HG02852 (cell line): Measurements from ENCODE around the gene LXN.
A peak's percentile ranks its signal among the peaks of the same experiment; 100 is the strongest.

ENCODE experiments used
- ATAC-seq: cut with Tn5 transposase; IDR thresholded peaks from one replicate; pipeline ENCODE4 v1.9.1; 2021; ENCODE audit warnings: mild to moderate bottlenecking, moderate library complexity; ENCODE audit not compliant: unreplicated experiment

Gene LXN

GRCh38 chr3:158678687-158679086 is 6.2 kb upstream of the LXN start:
- no peak for ATAC-seq

- peak; percentile 17 for ATAC-seq
Observed at GRCh38 chr3:158671821-158672214, 630 bp downstream of the LXN start.

DNA sequence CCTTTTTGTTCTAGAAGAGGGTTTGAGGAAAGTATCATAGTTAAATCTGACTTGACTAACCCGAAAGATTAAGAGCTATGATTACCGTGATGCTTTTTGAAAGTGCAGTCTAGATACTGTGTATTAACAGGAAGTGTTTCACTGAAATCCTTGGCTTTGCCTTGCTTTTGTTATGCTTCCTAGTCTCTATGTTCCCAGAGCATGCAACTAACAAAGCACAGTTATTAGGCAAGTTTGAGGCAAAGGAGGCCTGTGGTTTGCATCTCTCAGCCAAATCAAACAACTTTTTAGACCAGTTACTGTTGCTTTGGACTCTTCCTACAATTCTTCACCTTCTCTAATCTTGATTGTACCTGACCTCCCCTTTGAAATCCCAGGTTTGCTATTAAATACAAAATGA is 3.9 kb downstream of the LXN start:
- no peak for ATAC-seq

DNA sequence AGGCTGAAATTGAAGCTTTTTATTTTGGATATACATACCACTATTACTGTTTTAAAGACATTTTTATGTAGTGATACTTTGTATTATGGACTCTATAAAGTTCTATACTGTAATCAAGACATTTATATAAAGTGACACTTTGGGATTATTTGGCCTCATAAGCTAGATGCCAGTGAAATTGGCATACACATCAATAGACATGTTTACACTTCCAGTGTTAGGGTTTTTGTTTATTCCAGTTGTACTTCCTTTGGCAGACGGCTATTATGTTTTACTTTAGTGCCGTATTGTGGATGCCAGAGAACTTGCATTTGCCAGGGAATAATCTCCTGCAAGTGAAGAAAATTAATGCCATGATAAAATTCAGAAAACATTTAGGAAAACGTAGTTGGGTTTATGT is 6.0 kb downstream of the LXN start:
- no peak for ATAC-seq

GRCh38 chr3:158663832-158664231 is 8.6 kb downstream of the LXN start:
- ATAC-seq: no peak

- ATAC-seq: no peak
Observed at GRCh38 chr3:158663246-158663645, 9.2 kb downstream of the LXN start.

DNA sequence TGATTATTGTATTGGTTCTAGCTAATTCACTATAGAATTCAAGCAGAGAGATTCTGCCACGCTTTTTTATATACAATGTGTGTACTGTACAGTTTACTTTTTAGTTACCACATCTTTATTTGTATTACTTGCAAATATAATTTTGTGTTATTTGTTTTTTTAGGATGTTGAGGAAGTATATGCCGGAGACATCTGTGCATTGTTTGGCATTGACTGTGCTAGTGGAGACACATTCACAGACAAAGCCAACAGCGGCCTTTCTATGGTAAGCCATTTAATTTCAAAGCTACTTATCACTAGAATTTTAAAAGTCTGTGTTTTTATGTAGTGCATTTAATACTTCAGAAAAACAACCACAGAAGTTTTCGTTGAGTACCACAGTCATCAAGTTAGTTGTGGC is 11.7 kb downstream of the LXN start:
- no peak for ATAC-seq

DNA sequence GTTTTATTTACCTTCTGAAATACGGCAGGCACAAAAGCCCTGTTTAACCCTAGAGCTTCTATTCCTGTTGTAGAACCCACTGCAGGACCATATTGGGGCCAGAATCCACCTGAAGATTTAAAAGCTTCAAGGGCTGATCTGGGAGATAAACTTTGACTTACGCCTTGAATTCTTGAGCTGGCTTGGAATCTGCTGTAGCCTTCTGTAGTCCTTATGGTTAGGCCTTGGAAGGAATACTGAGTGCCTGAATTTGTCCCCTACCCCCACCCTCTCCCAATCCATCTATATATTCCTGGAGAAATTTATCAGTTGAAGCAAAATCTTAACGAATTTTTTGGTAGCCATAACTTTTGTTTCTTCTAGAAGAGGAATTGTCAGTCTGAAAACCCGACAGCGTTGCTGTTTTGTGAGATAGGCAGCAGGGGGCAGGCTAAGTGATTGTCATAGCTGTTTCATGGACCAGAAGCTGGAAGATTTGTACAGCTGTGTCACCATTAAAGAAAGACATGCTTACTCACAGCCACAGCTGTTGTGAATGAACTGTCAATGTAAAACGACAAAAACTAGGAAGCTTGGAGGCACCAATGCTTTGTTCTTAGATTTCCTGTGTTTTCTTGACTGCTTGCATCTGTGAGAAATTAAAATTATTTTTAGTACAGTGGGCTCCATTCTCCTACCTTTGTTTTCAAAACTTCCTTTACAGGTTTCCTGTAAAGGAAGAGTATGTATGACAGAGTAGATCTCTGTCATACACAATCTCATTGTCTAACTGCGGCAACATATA is 12.8 kb downstream of the LXN start:
- ATAC-seq: peak; percentile 88

GRCh38 chr3:158658889-158659288 is 13.6 kb downstream of the LXN start:
- no peak for ATAC-seq

- no peak for ATAC-seq
Observed at GRCh38 chr3:158652463-158652862, 20.0 kb downstream of the LXN start.

GRCh38 chr3:158651192-158651591 is 21.3 kb downstream of the LXN start:
- ATAC-seq: no peak

GRCh38 chr3:158649791-158650190 is 22.7 kb downstream of the LXN start:
- ATAC-seq: no peak

GRCh38 chr3:158644345-158644908 is 28.0 kb downstream of the LXN start, which contains the start of gene GFM1:
Gene GFM1 (plus strand): TSS chr3:158644527. CDS start chr3:158644635, 108 bp downstream.
- peak; percentile 98 for ATAC-seq

GRCh38 chr3:158642474-158643210 is 29.8 kb downstream of the LXN start:
- ATAC-seq: no peak

DNA sequence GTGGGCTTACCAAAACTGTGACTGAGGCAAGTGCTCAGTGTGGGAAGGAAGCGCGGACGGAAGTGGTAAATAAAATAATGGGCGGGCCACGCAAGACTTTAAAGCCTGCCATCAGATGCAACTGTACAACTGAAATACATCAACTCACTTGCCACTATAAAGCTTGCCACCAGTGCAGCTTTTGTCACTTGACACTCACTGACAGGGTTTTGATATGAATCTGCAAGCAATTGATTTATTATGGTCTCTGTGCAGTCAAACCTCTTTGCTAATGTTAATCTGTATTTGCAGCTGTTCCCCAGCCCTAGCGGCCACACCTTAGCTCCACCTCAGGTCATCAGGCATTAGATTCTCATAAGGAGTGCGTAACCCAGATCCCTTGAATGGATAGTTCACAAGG is 30.4 kb downstream of the LXN start:
- ATAC-seq: no peak

DNA sequence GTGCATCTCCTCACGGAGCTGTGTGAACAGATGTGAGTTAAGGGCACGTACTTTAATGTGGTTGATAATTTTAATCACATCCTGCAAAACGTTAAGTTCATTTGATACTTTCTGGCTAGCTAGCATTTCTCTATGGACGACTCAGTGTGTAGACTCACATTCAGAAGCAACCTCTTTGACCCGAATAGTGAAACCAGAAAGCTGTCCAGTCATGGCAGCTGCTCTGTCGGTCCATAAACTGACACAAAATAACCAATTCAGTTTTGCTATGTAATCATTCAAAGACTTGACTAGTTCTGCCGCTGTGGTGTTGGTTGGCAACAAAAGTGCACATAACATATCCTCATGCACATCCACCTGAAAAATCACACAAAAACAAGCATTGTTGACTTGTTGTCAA is 31.8 kb downstream of the LXN start:
- no peak for ATAC-seq

DNA sequence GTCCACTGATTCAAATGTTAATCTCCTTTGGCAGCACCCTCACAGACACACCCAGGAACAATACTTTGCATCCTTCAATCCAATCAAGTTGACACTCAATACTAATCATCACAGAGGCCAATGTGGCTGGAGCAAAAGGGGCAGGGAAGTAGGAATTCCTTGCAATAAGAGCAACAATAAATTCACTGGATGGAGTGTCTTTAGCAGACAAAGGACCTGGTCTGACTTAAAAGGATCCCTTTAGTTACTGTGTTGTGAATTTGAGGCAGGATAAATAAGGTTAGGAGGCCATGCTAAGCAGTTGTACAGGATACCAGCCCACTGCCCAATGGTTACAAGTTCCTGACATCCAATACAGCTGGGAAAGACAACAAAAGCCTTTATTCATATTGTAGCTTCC is 40.5 kb downstream of the LXN start:
- ATAC-seq: no peak

- ATAC-seq: no peak
Observed at GRCh38 chr3:158625881-158626280, 46.6 kb downstream of the LXN start.

DNA sequence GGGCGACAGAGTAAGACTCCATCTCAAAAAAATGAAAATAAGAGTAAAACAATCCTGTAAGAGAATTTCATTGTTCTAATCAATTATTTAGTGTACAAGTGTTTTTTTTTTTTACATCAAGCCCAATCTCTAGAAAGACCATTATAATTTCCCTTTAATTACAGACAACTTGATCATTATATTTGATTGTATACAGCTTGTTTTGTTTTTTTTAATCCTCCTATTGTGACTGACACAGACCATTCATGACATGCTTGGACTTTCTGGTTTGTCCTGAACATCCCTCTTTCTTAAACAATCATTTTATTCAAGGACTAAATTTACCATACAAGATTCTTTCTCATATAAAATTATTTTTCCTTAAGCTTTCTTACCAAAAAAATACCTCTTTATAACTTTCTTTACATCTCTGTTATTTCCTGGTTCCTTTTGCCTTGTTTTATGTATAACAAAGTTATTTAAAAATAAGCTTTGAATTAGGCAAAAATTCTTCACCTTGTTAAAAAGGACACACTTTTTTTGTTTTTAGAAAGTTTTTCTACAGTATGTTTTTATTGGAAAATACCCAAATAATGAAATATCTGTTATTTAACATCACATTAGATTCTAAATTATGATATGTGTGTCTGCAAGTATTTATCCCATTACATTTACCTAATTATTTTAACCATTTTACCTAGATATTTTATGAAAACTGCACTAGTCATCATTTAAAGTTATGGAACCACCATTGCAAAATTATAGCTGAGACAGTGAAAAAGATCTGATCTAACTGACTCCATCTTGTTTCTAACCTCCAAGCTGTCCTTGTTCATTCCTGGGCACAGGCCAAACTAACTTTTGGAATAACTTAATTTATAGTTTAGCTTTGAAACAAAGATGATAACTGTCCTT is 54.2 kb downstream of the LXN start:
- no peak for ATAC-seq
